Activated CD4-positive, alpha-beta T cell treated with anti-CD3 and anti-CD28 coated beads, Interleukin-2, amount 50 U/mL, for 48 hours (primary cell): ENCODE data around the gene TRAF3.
"Not testable (repeated sequence)": the region's sequence is repeated elsewhere in the genome, so short reads cannot be mapped to it uniquely, and the experiment has no call there.

Experiments used
- DNase-seq, 2 experiments: peaks; one replicate each; pipeline ENCODE4 v3.0.0-alpha.2; 2020

Gene TRAF3

DNA sequence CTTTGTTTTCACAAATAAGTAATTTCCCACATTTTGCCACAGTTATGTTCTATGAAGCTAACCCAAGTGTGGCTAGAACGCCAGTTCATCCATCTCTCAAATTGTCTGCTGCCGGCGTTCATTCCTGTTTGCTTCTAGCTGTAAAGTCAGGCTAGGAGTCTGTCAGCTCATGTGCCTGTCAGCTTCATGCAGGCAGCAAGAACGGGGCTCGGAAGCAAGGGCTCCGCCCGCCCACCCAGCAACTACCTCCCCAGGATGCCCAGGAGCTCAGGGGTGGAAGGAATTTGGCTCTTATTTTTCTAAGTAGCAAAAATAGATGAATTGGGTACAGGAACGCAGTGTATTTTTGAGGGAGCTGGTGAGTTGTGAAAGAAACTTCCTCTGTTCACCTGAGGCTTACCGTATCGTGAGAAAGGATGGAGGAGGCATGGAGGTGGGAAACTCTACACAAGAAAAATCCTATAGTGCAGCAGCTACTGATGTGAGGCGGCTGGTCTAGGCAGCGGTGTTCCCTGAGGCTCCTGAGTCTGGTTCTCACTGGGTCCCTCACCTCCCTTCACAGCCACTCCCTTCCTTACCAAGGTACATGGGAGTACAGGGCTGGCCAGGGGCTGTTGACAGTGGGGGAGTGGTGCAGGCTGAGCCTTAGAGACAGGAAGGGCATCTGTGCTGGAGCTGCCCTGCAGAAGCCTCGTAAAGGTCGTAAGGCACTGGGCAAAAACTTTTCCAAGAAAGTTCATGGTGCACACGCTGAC, 90.8 kb downstream of the TRAF3 start:
- DNase-seq, result no peak

DNA sequence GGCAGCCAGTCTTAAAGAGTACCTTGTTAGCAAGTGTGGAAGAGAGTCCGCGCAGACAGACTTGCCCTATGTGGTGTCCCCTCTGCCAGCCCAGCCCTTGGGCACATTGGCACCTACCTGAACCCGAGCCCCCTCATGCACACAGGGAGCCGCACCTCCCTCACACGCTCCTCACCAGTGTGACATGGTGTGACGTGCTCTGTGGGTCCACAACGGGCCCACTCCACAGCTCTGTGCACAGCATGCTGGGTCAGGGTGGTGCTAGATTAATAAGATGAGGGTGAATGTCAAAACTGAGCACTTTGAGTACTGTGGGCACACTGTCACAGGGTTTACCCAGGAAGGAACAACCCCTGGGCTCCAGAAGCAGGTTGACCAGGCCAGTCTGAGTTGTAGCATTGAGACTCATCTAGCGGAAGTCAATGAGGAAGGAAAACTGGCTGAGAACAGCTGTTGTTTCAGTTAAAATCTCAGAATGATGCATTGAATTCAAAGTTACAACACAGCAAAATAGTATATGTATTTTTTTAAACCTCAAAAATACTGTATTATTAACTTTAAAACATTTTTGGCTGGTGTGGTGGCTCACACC, 91.8 kb downstream of the TRAF3 start:
- no peak for DNase-seq

DNA sequence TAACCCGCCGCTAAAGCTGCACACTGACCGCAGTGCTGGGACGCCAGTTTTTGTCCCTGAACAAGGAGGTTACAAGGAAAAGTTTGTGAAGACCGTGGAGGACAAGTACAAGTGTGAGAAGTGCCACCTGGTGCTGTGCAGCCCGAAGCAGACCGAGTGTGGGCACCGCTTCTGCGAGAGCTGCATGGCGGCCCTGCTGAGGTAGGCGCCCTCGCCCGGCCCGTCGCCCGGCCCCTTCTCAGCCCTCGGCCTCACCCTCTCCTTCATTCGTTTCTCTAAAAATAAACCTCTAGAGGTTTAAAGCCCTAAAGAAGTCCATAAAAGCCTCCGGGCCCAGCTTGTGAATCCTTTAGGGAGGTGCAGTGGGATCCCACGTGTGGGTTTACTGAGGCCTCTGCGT, 93.0 kb downstream of the TRAF3 start:
- DNase-seq, result no peak

DNA sequence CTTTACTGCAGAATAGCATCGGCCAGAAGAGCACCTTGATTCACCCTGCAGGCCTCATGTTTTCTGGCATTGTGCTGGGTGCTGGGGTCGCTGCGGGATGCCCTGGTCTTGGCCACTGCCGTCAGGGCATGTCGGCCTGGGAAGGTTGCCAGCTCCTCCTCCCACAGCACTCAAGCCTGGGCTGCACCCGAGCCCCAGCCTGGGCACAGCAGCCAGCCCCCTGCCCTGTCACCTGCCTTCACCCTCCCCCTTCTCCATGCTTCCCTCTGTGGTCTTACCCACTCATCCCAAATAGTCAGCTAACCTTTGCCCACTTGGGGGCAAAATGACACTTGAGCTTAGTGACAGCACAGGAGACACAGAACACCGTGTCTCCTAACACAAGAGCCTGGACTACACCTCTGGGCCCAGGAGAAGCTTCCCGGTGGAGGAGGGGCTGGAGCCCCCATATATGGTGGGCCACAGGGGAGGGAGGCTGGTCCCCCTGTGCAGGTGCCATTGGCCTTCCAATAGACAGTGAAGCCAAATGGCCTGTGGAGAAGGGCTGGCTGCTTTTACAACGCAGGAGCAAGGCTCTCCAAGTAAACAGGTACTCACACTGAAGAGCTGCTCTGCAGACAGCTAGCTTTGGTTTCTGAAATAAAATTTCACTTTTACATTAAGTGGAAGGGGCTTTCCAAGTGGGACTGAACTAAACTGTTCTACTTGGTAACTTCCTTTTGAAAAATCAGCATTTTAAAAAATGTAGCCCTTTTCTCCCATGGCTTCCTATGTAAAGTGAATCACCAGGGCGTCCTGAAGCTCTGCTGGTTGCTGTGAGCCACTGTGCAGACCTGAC, 94.0 kb downstream of the TRAF3 start:
- DNase-seq, result no peak

DNA sequence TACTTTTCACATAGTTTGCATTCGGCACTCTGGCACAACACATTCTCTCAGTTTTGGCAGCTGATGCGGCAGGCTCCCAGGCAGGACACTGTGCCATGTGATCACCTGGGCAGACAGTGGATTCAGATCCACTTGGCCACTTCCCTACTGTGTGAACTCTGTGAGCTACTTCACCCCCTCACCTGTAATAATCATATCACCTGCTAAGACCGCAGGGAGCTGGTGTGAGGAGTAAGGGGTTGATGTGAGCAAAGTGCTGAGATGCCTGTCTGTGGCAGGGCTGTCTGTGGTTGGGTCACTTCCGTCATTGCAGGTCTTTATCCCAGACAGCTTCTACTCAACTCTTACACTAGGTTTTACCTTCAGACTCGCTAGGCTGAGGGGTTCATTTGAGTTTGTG, 94.8 kb downstream of the TRAF3 start:
- DNase-seq, result no peak

DNA sequence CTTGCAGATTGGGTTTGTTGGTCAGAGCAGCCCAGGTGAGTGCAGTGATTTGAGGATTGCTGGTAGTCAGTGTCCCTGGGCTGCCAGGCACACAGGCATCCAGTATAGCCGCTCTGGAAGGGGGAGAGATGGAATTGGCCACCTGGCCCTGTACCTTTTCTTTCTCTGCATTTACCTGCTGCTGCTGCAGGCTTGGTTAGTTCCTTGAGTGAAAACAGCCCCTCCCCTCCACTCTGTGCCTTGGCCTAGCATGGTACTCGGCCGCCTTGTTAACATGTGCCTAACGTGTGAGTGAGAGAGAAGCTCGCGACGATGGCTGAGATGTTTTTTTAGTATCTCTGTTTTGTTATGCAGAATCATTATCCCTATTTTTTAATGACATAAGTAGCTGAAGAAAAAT, 95.9 kb downstream of the TRAF3 start:
- DNase-seq, result no peak

DNA sequence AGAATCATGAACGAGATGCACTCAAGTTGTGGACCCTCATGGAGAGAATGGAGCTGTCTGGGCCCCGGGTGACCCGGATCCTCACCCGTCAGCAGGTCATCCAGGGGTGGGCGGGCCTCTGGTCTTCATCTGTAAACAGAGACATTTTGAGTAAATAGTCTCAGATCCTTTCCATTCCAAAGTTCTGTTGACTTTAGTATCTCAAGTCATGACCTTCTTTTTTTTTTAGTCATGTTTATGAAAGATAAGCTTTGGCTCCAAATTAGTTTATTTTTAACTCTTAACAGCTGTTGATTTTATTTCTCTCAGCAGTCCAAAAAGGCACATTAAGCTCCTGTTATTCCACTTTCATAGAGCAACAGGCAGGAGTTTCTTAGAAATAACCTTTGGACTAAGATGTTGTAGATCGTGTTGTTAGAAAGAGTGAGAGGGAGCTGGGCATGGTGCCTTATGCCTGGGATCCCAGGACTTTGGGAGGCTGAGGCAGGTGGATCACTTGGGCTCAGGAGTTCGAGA, 96.4 kb downstream of the TRAF3 start:
- no peak for DNase-seq

DNA sequence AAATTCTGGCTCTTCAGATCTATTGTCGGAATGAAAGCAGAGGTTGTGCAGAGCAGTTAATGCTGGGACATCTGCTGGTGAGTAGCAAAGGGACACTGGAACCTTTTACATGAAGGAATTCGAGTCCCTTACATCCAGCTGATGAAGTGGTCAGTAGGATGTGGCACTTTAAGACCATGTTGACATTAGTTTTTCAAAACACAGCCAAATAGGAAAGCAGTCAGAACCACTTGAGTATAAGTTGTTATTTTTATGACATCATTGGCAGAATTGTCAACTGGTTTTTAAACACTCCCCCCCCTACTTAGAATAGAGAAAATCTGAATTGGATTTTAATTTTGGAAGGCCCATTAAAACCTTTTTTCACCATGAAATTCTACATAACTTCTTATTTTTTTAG, 98.4 kb downstream of the TRAF3 start:
- DNase-seq, result no peak

DNA sequence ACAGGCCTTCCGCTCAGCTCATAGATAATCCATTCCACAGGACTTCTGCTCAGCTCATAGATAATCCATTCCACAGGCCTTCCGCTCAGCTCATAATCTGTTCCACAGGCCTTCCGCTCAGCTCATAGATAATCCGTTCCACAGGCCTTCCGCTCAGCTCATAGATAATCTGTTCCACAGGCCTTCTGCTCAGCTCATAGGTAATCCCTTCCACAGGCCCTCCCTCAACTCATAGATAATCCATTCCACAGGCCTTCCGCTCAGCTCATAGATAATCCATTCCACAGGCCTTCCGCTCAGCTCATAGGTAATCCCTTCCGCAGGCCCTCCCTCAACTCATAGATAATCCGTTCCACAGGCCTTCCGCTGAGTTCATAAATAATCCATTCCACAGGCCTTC, 100.3 kb downstream of the TRAF3 start:
- not testable (repeated sequence) for DNase-seq

DNA sequence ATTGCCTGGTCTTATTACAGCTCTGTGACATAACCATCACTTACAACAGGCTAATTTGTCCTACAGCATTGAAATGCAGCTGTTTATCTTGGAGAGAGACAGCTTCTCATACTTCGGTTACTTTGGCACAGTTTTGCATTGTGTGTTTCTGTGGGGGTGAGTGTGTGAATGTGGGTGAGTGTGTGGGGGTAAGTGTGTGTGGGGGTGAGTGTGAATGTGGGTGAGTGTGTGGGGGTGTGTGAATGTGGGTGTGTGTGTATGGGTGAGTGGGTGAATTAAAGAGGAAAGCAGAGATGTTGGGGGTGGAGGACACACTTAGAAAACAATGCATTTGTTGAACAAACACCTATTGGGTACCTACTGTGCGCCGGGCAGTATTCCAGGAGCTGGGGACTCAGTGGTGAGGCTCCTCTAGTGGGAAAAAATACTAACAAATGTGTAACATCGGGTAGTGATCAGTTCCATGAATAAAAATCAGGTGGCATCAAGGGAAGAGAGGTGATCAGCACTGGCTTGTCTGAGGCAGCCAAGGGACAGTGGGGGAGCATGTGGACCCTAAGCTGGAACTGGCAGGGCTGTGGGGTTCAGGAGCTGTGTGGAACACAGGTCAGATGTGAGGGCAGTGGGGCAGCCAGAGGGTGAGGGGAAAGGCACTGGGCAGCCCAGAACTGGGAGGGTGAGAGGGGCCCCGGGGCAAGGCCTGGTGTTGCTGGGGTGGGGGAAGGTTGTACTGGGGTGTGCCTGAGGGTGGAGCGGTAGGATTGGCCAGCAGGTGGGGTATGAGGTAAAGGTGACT, 101.1 kb downstream of the TRAF3 start:
- no peak for DNase-seq

DNA sequence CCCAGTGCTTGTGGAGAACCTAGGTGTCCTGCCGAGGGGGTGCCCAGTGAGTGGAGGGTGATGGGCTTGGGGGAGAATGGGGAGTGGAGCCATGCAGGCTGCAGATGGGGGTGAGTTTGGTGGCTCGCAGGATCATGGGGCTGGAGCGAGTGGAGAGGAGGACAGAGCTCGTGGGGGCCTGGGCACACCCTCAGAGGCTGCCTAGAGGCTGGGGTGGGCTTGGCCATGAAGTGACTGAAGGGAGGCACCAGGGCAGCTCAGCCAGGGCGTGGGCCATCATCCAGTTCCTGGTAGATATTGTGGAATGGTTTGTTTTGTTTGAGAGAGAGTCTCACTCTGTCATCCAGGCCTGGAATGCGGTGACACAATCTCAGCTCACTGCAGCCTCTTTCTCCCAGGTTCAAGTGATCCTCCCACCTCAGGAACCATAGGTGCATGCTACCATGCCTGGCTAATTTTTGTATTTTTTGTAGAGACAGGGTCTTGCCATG, 101.8 kb downstream of the TRAF3 start:
- no peak for DNase-seq

DNA sequence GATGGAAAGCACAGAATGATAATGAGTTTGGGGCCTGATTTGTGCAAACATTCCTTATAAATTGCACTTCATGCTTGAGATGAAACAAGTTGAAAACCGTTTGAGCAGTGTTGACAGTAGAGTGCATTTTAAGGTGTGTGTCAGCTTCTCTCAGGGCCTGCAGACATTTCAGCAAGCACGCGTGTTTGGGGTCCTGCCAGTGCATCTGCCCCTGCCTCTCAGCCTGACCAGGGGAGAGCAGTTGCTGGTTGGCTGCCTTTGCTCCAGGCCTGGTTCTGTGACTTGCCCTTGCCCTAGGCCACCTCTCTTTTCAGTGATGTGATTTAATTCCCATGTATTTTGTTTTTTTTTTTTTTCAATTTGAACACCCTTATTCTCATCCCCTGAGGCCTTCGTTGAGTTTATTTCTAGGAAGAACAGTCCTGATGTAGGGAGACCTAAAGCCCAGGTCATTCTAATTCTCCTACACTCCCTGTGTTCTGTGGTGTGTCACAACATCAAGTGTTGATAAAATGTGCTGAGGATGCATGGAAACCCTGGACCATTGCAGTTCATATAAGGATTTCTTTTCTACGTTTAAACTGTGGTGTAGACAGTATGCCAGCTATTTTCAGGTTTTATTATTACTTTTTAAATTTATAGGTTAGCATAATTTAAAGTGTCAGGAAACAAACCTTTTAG, 105.1 kb downstream of the TRAF3 start:
- no peak for DNase-seq

DNA sequence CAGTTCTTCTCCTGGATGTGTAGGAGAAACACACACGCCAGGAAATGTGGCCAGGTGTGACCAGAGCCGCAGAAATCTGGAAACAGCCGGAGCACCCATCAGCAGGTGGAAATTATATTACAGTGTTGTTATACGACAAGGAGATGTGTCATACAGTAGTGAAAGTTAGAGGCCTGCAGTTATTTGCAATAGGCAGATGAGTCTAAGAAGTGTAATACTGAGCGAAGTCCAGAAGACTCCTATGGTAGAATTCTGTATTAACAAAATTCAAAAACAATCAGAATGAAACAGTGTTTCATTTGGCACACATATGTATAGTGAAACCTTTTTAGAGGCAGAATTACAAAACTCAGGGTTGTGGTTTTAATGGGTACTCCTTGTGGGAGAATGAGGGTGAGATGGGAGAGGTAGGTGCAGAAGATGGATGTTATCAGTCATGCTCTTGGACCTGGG, 105.9 kb downstream of the TRAF3 start:
- DNase-seq, result peak; percentile 32 to 46

DNA sequence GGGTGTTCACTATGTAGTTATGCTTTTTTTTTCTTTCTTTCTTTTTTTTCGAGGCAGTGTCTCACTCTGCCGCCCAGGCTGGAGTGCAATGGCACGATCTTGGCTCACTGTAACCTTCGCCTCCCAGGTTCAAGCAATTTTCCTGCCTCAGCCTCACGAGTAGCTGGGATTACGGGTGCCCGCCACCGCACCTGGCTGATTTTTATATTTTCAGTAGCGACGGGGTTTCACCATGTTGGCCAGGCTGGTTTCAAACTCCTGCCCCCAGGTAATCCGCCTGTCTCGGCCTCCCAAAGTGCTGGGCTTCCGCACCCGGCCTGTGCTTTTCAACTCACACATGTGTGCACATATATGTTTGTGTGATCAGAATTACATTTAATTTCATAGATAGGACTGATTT, 106.3 kb downstream of the TRAF3 start:
- peak in 1 of 2 experiments; percentile 14 for DNase-seq

DNA sequence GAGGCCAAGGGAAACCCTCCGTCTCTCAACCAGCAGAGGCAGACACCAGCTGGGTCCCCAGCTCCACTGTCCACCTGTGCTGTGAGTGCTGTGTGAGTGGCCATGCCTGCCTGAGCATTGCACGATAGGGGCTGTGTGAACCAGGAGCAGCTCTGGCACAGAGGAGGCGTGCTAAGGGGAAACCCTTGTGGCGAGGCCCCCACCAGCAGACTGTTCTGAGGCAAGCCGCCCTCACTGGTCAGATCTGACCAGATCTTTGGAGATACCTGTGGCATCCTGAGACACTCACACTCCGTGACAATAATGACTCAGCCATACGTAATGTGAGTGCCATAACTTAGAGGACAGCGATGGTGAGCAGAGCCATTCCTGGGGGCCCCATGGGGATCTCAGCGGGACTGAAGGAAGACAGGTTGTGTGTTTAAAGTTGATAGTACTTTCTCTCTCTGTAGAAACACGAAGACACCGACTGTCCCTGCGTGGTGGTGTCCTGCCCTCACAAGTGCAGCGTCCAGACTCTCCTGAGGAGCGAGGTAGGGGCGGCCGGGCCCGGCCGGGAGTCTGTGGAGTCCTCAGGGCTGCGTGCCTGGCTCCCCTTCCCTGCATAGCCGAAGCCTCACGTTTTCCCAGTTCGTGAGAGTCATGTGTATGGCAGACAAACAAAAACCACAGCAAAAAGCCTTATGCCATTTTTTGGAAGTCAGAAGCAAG, 108.6 kb downstream of the TRAF3 start:
- no peak for DNase-seq

DNA sequence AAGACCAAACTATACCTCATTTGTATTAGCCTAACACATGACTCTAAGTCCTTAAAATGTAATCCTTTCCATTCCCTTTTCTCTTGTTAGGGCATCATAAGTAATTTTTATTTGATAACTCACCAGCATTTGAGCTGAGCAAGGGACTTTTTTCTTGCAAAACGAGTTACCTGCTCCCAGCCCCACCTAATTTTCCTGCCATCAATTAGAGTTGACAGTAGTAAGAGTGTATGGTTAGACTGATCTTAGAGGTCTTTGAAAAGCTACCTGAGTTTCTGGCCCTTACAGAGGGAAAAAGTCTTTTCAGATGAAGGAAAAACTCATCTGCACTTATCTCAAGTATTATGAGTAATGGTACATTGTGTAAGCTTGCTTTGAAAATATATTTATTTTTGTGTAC, 111.5 kb downstream of the TRAF3 start:
- DNase-seq, result no peak

DNA sequence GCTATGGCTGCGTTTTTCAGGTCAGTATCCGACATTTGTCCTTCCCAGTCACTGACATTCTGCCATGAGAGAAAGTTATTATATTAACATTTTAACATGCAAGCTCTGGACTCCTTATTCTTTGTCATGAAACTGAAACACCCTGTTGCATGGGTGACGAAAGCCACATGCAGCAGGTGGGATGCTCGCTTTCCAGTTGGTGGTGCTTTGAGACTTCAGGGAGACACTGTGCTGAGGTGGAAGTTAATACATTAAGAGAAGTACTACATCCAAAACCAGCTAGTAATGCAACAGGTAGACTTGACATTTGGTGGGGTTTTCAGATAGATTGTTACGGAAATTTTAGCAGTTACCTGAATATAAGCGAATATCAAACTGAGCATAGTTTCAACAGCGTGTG, 112.4 kb downstream of the TRAF3 start:
- no peak for DNase-seq

DNA sequence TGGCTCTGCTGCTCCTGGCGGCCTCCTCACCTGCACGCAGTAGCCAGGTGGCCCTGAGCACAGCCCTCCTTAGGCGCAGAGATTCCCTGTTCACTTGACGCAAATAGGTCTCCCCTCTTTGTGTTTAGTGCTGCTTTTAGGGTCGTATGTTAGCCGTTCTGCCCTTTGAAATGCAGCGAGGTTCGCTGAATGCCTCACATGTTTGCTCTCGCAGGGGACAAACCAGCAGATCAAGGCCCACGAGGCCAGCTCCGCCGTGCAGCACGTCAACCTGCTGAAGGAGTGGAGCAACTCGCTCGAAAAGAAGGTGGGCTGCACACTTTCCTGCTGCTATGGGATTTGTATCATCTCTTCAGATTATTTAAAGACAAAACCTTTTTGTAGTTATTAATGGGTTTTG, 113.9 kb downstream of the TRAF3 start:
- no peak for DNase-seq

DNA sequence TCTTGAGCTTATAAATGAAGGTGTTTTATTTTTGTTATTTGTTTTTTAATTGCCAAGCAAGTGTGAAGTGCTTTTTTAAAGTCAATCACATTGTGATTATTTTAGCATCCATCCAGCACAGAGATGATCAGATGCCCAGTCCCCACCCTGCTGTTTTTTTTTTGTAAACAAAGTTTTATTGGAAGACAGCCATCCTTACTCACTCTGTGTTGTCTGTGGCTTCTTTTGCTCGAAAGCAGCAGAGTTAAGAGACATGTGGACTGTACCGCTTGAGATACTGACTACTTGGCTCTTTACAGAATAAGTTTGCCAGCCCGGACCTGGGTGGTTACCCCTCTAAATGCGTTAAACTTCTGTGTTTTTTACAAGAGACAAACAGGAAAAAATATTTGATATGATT, 114.3 kb downstream of the TRAF3 start:
- DNase-seq, result no peak

DNA sequence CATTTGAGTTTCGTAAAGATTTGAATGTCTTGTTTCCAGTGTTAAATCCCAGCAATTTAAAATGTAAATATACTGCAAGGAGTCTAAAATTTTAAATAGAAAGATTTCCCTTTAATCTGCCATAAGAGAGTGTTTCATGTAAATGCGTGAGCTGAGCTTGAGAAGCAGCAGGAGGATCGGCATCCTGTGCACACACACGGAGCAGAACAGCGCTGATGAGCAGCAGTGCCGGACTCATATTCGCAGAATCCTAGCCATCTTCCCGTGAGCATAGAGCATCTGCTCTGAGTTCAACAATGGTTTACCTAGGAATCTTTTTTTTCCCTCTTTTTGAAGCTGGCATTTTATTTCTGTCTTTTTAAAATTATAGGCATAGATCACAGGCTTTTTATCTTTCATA, 115.4 kb downstream of the TRAF3 start:
- no peak for DNase-seq

DNA sequence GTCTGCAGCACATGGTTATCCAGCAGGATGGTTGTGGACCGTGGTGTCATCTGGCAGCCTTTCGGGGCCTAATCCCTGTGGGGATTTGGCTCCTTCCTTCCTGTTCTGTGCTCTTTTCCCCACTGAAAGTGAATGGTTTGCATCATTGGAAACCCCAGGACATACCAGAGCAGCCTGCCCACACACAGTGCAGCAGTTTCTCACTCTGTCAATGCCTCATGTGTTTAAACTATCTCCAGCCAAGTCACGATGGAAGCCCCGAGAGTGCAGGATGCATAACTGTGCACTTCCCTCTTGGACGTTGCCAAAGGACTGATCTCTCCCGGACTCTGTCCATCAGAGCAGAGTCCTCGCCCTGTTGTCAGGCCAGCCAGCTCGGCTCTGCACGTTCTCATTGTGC, 116.2 kb downstream of the TRAF3 start:
- no peak for DNase-seq
